Esophagus muscularis mucosa (tissue), 4 donors: ENCODE measurements around the gene WNT7B.

Experiments used
- EP300 ChIP-seq: sonication (generic); formaldehyde crosslinking; IDR thresholded peaks from one replicate; pipeline ENCODE4 v1.6.1; 2017; ENCODE audit warnings: antibody characterized with exemption
- POLR2A ChIP-seq: fragments of 450-650 bp; IDR thresholded peaks from one replicate; pipeline ENCODE4 v1.6.1; 2017; ENCODE audit warnings: antibody characterized with exemption, moderate library complexity, mild to moderate bottlenecking, low read depth
- TF ChIP-seq, protein P1 (sequence below), 3 experiments: fragments of 200-600 bp in 2 of 3; fragments of 450-650 bp in 1 of 3; sonication (generic) in 2 of 3; IDR thresholded peaks; one replicate each; pipeline ENCODE4 v1.5.1; 2017 to 2019; ENCODE audit warnings: antibody characterized with exemption in 3 of 3, mild to moderate bottlenecking in 2 of 3, moderate library complexity in 1 of 3

DNA sequence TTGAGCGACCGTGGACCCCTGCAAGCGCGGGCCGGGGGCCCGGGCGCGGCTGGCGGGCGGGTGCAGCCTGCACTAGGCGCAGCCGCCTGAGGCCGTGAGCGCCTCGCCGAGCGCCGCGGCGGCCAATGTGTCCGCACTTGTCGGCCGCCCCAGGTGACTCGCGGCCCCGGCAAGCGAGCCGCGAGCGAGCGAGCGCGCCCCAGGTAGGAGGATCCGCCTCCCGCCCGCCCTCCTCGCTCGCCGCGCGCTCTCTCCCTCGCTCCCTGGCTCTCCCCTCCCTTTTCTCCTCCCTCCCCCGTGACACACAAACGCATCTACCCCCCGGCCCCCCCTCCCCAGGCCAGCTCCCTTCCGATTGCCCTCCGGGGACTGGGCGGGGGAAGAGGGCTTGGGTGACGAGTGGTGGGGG lies at the start of gene WNT7B:
- TF ChIP-seq, protein P1, sequence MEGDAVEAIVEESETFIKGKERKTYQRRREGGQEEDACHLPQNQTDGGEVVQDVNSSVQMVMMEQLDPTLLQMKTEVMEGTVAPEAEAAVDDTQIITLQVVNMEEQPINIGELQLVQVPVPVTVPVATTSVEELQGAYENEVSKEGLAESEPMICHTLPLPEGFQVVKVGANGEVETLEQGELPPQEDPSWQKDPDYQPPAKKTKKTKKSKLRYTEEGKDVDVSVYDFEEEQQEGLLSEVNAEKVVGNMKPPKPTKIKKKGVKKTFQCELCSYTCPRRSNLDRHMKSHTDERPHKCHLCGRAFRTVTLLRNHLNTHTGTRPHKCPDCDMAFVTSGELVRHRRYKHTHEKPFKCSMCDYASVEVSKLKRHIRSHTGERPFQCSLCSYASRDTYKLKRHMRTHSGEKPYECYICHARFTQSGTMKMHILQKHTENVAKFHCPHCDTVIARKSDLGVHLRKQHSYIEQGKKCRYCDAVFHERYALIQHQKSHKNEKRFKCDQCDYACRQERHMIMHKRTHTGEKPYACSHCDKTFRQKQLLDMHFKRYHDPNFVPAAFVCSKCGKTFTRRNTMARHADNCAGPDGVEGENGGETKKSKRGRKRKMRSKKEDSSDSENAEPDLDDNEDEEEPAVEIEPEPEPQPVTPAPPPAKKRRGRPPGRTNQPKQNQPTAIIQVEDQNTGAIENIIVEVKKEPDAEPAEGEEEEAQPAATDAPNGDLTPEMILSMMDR (IDR thresholded peaks at IDR 0.05), result no peak
- TF ChIP-seq POLR2A (no peak), EP300 (no peak)
